K562 (cell line): Measurements from ENCODE around the gene YWHAB. TPM values are rescaled to one million over a fixed set of nuclear protein-coding genes. Genes with fewer than 3 reads are reported as not detected.
"Not testable (repeated sequence)": the region's sequence is repeated elsewhere in the genome, so short reads cannot be mapped to it uniquely, and the experiment has no call there.

Experiments
- ATAC-seq: fragments of 200-7000 bp; cut with Tn5 transposase; 3 replicates; pipeline ENCODE4 v1.9.1; 2020; ENCODE audit warnings: moderate library complexity
- BruUV-seq: library from RNA; stranded (reverse); fragments of 400-500 nt; replicated peaks from 2 replicates; lab custom pipeline; 2021; lab: Mats Ljungman, UMichigan
- CTCF ChIA-PET: fragments of 300-600 bp; formaldehyde crosslinking; extraction: SDS; loops from one replicate; lab custom pipeline; 2021; ENCODE audit warnings: low intra/inter-chr PET ratio; lab: Yijun Ruan, JAX
- POLR2A ChIA-PET: fragments of 300-600, 350-650 bp; sonication (Branson Sonifier 250); formaldehyde crosslinking; extraction: SDS; loops from one replicate; lab custom pipeline; 2021; ENCODE audit warnings: antibody characterized with exemption, inconsistent platforms; lab: Yijun Ruan, JAX
- DNase-seq, 4 experiments: peaks; one replicate each; pipeline versions ENCODE4 v3.0.0 to v3.0.0-alpha.2; 2011 to 2018; ENCODE audit warnings: low spot score in 3 of 4, mixed read lengths in 3 of 4; ENCODE audit errors: extremely low read depth in 1 of 4
- FAIRE-seq: peaks from 2 replicates; lab custom pipeline; 2011; peaks lifted over from hg19 to GRCh38; lab: Jason Lieb, UNC
- H2AFZ ChIP-seq: 2 replicates; pipeline ENCODE4 v1.6.0; 2011; ENCODE audit warnings: low read depth, low read length, control low read depth, inconsistent platforms
- H3K27ac ChIP-seq: fragments of 200-600 bp; 3 replicates; pipeline ENCODE4 v1.8.0; 2011; ENCODE audit warnings: low read depth, mild to moderate bottlenecking, control low read depth, inconsistent platforms, low read length, moderate library complexity, mixed read lengths; ENCODE audit errors: extremely low read depth
- H3K27me3 ChIP-seq, 2 experiments: fragments of 300-600 bp in 1 of 2; 2 replicates in 1 of 2; 3 replicates in 1 of 2; pipeline versions ENCODE4 v1.6.0 to v1.8.0; 2011; ENCODE audit warnings: inconsistent platforms in 2 of 2, low read length in 2 of 2, mild to moderate bottlenecking in 1 of 2, mixed read lengths in 1 of 2, moderate library complexity in 1 of 2; ENCODE audit not compliant: control insufficient read depth in 2 of 2, insufficient read depth in 2 of 2
- H3K36me3 ChIP-seq: fragments of 300-600 bp; 3 replicates; pipeline ENCODE4 v1.8.0; 2011; ENCODE audit warnings: mild to moderate bottlenecking, low read length, inconsistent platforms; ENCODE audit not compliant: control insufficient read depth, insufficient read depth
- H3K4me1 ChIP-seq, 2 experiments: fragments of 200-600 bp in 1 of 2; replicated peaks in 1 of 2; 2 replicates in 1 of 2; 3 replicates in 1 of 2; pipeline versions ENCODE4 v1.5.1 to v1.8.0; 2011; ENCODE audit warnings: inconsistent platforms in 2 of 2, low read length in 2 of 2, mild to moderate bottlenecking in 1 of 2, mixed read lengths in 1 of 2, moderate library complexity in 1 of 2; ENCODE audit not compliant: control insufficient read depth in 2 of 2, insufficient read depth in 2 of 2
- H3K4me2 ChIP-seq: 2 replicates; pipeline ENCODE4 v1.6.1; 2011; ENCODE audit warnings: low read length, control low read depth, inconsistent platforms, mixed read lengths; ENCODE audit not compliant: insufficient read depth
- H3K4me3 ChIP-seq: fragments of 200-600 bp; sonication (generic), shearing (Covaris generic); 2 replicates; pipeline ENCODE4 v1.5.1; 2016; ENCODE audit warnings: control low read depth, inconsistent platforms
- H3K79me2 ChIP-seq: fragments of 200-600 bp; 3 replicates; pipeline ENCODE4 v1.8.0; 2011; ENCODE audit warnings: low read length, inconsistent platforms; ENCODE audit not compliant: control insufficient read depth, insufficient read depth
- H3K9ac ChIP-seq, 2 experiments: 2 replicates each; pipeline versions ENCODE4 v1.6.0 to v1.6.1; 2011; ENCODE audit warnings: low read depth in 2 of 2, low read length in 2 of 2, control low read depth in 1 of 2, inconsistent platforms in 1 of 2, mild to moderate bottlenecking in 1 of 2, mixed read lengths in 1 of 2; ENCODE audit not compliant: insufficient read depth in 1 of 2
- H3K9me1 ChIP-seq: one replicate; pipeline ENCODE4 v1.6.0; 2011; ENCODE audit warnings: inconsistent platforms, mild to moderate bottlenecking, low read length, moderate library complexity; ENCODE audit not compliant: control insufficient read depth, insufficient read depth
- H3K9me3 ChIP-seq: replicated peaks from 2 replicates; pipeline ENCODE4 v1.5.1; 2011; ENCODE audit warnings: low read depth, low read length, inconsistent platforms; ENCODE audit not compliant: control insufficient read depth, insufficient read depth
- H4K20me1 ChIP-seq: replicated peaks from 2 replicates; pipeline ENCODE4 v1.6.1; 2011; ENCODE audit warnings: low read length, inconsistent platforms, mixed read lengths; ENCODE audit not compliant: control insufficient read depth, insufficient read depth
- EZH2 ChIP-seq: IDR thresholded peaks from 2 replicates; pipeline ENCODE4 v1.6.1; 2012; ENCODE audit warnings: low read depth, mild to moderate bottlenecking, inconsistent platforms, low read length, borderline replicate concordance
- MTA1 ChIP-seq: fragments of 450-650 bp; IDR thresholded peaks from 2 replicates; pipeline ENCODE4 v1.6.1; 2017; ENCODE audit warnings: borderline replicate concordance
- SREBF2 ChIP-seq: sonication (generic); formaldehyde crosslinking; IDR thresholded peaks from 2 replicates; pipeline ENCODE4 v1.4.0; 2020; ENCODE audit warnings: mild to moderate bottlenecking, missing genetic modification reagents
- TRIM24 ChIP-seq, 2 experiments: fragments of 450-650 bp; IDR thresholded peaks; 2 replicates each; pipeline ENCODE4 v1.6.1; 2016
- ZNF197 ChIP-seq: fragments of 200-800 bp; sonication (Bioruptor generic); IDR thresholded peaks from 2 replicates; pipeline ENCODE4 v1.6.1; 2016; ENCODE audit warnings: low read depth, missing genetic modification characterization, missing compliant biosample characterization
- WGBS: fragments of 100-300 bp; shearing (Covaris generic); methylation state at CpG from one replicate; pipeline ENCODE4 v1.1.6; 2016; ENCODE audit warnings: low coverage, mixed read lengths; ENCODE audit not compliant: insufficient coverage; ENCODE audit errors: missing lambda C conversion rate; 5-methylcytosine and 5-hydroxymethylcytosine counted together
- in situ Hi-C: fragments of 300-500 bp; cut with MboI; formaldehyde crosslinking; loops from 4 replicates; pipeline ENCODE4 v1.15.0; 2018; ENCODE audit warnings: inconsistent platforms, mixed read lengths
- intact Hi-C: fragments of 100-400 bp; cut with micrococcal nuclease; formaldehyde crosslinking; loops from 2 replicates; pipeline ENCODE4 v1.14.2; 2022
- polyA plus RNA-seq, 8 experiments: library from polyadenylated mRNA; depleted of rRNA in 4 of 8; stranded (reverse) in 5 of 8; unstranded in 3 of 8; fragments of >200 nt; fragmentation: Nextera tagmentation in 2 of 8; fragmentation: Illumina TruSeq in 1 of 8; extraction: Ambion mirVana in 2 of 8; extraction: Trizol in 1 of 8; gene quantifications; 2 replicates each; pipeline versions ENCODE4 v1.2.1 to v1.2.3, GENCODE V29; 2011 to 2014; ENCODE audit warnings: inconsistent platforms in 1 of 8, missing spikeins in 1 of 8
- total RNA-seq, 7 experiments: library from RNA; depleted of rRNA in 6 of 7; stranded (reverse); fragments of >200 nt in 6 of 7; fragmentation: Illumina TruSeq in 2 of 7; extraction: Trizol in 2 of 7; gene quantifications; 2 replicates each; pipeline versions ENCODE4 v1.2.1 to v1.2.3, GENCODE V29; 2011 to 2021; ENCODE audit warnings: low replicate concordance in 1 of 7

YWHAB gene
- total and polyA plus RNA-seq, 9 of the 15 experiments (the other 6 are each of a cell fraction or from before 2014, with no cell fraction given) = 60.6 to 185 (median 96.1) TPM

DNA sequence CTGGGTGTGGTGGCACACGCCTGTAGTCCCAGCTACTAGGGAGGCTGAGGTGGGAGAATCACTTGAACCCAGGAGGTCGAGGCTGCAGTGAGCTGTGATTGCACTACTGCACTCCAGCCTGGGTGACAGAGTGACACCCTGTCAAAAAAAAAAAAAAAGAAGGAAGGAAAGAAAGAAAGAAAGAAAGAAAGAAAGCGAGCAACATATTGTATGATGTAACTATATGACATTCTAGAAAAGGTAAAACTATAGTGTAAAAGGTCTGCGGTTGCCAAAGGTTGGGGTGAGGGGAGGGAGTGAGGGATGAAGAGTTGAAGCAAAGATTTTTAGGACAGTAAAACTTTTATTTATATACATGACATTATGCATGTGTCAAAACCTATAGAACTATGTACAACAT, 3.1 kb upstream of the YWHAB start:
- POLR2A ChIA-PET, H3K9me1 ChIP-seq, DNase-seq, in situ Hi-C loops, H3K9ac ChIP-seq, H3K27ac ChIP-seq, ATAC-seq, H3K36me3 ChIP-seq, H3K9me3 ChIP-seq, intact Hi-C loops, H3K4me2 ChIP-seq, FAIRE-seq, CTCF ChIA-PET, H3K27me3 ChIP-seq, H2AFZ ChIP-seq, BruUV-seq, H3K4me3 ChIP-seq: not testable (repeated sequence)
- Histone ChIP-seq H3K4me1 (peaks cover 6 to 13% of the 10 kb centered on the region in 2 experiments), H3K79me2 (peaks cover 21% of the 10 kb centered on the region), H4K20me1 (peaks cover 14% of the 10 kb centered on the region)
- TF ChIP-seq TRIM24 (IDR thresholded peaks at IDR 0.05) = peak; percentile 81 to 86; a peak in 3 of 4 replicates
- 19% methylated on average over 3 of the region's 4 CpGs for WGBS

DNA sequence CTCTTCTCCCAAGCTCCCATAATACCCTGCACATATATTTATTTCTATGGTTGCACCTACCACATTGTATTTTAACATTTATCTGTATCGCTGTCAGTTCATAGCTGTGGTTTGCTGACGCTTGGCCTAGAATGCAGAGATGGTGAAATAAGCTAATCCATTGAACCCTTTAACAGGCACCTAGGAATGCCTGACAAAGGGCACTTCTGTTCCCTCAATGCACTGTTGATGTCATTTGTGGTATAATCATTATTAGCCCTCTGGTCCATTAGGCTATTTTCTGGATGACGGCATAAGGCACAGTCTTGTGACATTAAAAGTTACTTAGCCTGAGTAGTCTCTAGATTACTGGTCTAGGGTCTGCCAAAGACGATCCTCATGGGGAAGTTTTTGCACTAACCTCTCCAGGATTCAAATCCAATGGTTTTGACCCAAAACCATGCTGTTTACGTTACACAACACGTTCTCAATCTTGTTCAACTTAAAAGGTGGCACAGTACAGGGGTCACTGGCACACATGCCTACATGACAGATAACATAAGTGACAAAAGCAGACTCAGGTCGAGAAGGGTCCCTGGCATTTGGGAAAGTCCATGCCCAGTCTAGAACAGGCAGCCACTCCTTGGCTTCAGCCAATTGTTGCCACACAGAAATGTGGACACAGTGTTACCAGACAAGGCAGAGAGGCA, 2.1 kb upstream of the YWHAB start:
- peaks cover 20% of the 10 kb centered on the region for H4K20me1 ChIP-seq
- ChIA-PET POLR2A (interaction anchor here (0.6 to 1.9 kb wide), 2 partner anchors 9 to 11 kb away, joined by 3 to 7 read pairs; no protein-coding TSS in a partner anchor), CTCF (no interaction called here)
- H3K4me1 ChIP-seq = peaks cover 8 to 23% of the 10 kb centered on the region in 2 experiments
- in situ Hi-C loops = no loop called here
- H3K9me1 ChIP-seq = no peaks in the 10 kb centered on the region
- DNase-seq = no peak
- no peak overlapping the region for H3K4me3 ChIP-seq
- intact Hi-C loops = no loop called here
- H2AFZ ChIP-seq = no peak overlapping the region
- no TSS peak for BruUV-seq
- H3K9ac ChIP-seq = no peak overlapping the region
- WGBS = 55% methylated on average over 7 of the region's 7 CpGs
- H3K9me3 ChIP-seq = no peaks in the 10 kb centered on the region
- peaks cover 17% of the 10 kb centered on the region for H3K36me3 ChIP-seq
- no peaks in the 10 kb centered on the region for H3K27me3 ChIP-seq
- no peak for TF ChIP-seq ZNF197 (CRISPR knock-in tag)
- TF ChIP-seq SREBF2 (CRISPR knock-in tag) = no peak
- TF ChIP-seq EZH2 = no peak
- TF ChIP-seq MTA1 = no peak
- H3K79me2 ChIP-seq = peaks cover 31% of the 10 kb centered on the region
- H3K4me2 ChIP-seq = no peak overlapping the region
- ATAC-seq = no peak
- no peak for FAIRE-seq
- no peak overlapping the region for H3K27ac ChIP-seq
